GM03348 (cell line): ENCODE results near the gene MFN1.

Experiments
- DNase-seq: peaks from one replicate; pipeline ENCODE4 v3.0.0; 2012; ENCODE audit warnings: low spot score

MFN1 gene

GRCh38 chr3:179430277-179430870, 82.9 kb downstream of the MFN1 start:
- DNase-seq = no peak

GRCh38 chr3:179432021-179432420, 84.5 kb downstream of the MFN1 start:
- DNase-seq = no peak

DNA sequence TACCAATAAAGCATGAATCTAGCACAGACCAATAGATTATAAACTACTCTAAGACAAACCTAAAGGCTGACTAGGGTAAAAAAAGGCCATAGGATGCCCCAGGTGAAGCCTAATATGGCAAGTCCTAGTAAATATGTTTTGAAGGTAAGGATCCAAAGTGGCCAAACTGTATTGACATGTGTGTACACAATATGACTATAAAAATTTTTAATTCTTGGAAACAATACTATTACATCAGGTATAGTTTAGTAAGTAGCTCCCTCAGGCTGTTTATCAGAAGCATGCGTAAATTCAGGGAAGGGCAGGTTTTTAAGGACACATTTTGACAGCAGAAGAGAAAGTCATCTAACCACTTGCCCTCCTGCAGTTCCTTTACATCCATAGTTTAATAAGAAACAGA, 84.9 kb downstream of the MFN1 start:
- no peak for DNase-seq

DNA sequence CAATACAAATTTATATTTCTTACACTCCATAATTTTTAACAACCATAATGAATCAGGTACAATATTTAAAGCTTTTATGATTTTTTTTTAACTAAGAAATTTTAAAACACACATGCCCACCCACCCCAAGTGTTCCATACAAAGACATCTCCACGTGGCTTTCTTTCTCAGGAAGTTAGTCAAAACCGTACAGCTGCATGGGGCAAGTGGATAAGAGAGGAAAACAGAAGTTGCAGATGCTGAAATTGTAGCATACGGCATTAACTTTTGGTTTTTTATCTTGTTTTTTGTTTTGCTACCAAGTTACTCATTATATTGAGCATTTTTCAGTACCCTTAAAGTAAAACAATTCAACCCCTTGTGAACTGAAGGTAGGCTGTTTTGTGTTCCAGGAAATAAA, 89.0 kb downstream of the MFN1 start:
- no peak for DNase-seq

- DNase-seq = no peak
Observed at GRCh38 chr3:179438841-179439240, 91.3 kb downstream of the MFN1 start.
